ENCODE measurements around the gene HASPIN.
A peak's percentile ranks its signal among the peaks of the same experiment; 100 is the strongest.

HASPIN gene

GRCh38 chr17:3739422-3740124 lies 15.9 kb downstream of the HASPIN start:
- DNase-seq = no peak

- peak in 2 of 5 donors; percentile 26 to 72 for DNase-seq
Observed at GRCh38 chr17:3740611-3741073, 16.9 kb downstream of the HASPIN start.

DNA sequence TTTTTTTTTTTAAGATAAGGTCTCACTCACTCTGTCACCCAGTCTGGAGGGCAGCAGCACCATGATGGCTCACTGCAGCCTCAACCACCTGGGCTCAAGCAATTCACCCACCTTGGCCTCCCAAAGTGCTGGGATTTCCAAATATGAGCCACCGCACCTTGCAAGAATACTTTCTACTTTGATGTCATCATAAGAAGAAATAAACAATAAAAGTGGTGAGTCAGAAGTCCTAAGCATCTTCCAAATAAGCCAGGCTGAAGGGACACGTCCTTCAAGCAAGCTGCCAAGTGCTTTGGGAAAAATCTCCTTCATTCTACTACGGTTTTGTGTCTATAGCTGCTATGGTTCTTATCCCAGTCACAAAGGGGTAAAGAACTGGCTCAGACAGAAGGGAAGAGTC lies 20.3 kb downstream of the HASPIN start:
- DNase-seq = no peak

DNA sequence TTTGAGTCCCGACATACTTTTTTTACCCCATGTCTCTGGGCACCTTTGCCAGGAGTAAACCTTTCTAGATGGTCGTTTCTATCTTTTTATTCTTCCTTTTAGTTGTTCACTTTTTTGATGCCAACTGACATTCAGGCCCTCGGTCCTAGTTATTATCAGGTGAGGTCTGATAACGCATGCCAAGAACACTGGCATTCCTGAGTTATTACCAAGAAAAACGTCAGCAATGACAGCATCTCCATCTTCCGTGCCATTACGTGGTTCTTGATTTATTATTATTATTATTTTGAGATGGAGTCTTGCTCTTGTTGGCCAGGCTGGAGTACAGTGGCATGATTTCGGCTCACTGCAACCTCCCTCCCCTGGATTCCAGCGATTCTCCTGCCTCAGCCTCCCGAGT lies 21.4 kb downstream of the HASPIN start:
- DNase-seq = no peak

DNA sequence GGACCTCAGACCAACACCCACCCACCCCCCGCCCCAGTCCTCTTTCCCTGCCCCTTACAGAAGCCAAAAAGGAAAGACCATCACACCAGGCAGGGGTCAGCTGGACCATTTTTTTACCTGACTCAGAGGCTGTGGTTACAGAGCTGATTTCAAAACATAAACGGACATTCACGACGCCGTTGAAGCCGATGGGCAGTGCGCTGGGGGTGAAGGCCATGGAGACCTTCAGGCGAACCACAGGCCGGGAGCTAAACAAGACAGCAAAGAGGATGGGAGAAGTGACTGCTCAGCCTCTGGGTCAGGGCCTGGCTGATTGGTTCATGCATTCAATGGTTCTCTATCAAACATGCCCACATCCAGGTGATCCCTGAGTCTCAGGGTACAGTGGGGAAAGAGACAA lies 24.1 kb downstream of the HASPIN start:
- no peak for DNase-seq

- no peak for DNase-seq
Observed at GRCh38 chr17:3748576-3748975, 24.9 kb downstream of the HASPIN start.

DNA sequence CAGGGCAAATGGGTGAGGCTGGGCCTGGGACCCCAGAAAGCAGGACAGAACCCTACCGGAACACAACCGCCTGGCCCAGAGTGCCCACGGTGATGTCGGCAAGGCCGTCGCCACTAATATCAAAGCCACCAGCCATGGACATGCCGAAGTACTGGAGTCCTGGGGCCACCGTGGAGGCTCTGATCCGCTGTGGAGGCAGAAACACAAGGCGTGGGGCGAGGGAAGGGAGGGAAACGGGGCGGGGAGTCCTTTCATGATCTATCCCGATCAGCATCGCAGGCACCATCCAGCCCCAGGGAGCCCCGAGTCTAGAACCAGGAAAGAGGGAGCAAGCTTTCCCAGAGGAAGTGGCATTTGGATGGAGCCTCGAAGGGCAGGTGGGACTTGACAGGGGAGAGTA lies 26.6 kb downstream of the HASPIN start:
- no peak for DNase-seq

- peak in 2 of 5 donors; percentile 36 to 71 for DNase-seq
Observed at GRCh38 chr17:3750926-3751325, 27.2 kb downstream of the HASPIN start.

DNA sequence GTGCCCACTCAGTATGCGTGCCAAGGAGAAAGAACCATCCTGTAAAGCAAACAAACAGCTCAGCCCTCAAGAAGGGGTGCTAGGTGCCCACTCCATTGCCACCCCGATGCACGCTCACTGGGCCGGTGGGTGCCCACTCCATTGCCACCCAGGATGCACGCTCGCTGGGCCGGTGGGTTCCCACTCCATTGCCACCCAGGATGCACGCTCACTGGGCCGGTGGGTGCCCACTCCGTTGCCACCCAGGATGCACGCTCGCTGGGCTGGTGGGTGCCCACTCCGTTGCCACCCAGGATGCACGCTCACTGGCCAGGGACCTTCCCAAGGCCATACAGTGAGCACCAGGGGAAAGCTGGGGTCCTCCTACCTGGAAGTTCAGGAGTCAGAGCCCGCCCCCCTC lies 28.1 kb downstream of the HASPIN start:
- no peak for DNase-seq

DNA sequence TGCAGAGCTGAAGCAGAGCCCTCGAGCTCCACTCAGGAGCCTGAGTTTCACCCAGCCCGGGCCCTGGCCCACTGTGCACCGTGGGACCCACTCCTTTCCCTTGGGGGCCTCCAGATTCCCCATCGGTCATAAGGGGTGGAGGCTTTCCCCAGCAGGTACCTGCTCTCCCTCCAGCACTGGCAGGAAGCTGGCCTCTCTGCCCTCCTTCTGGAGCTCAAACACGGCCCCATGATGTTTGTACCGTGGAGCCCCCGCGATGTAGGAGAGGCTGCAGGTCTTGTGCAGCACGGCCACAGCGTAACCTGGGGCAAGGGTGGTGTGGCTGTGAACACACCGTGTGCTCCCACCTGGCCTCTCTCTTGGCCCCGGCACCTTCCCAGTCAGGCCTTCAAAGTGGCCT lies 29.9 kb downstream of the HASPIN start:
- DNase-seq = no peak

DNA sequence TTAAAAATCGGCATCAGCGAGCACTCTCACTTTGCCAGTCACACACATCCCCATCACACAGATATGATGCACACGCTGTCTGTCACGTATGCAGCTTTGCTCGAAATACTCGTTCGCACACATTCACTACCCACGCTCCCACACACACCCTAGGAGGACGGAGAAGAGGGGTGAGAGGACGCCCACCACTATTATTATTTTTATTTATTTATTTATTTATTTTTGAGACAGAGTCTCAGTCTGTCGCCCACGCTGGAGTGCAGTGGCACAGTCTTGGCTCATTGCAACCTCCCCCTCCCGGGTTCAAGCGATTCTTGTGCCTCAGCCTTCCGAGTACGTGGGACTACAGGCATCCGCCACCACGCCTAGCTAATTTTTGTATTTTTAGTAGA lies 30.4 kb downstream of the HASPIN start:
- no peak for DNase-seq

GRCh38 chr17:3754458-3755334 lies 31.0 kb downstream of the HASPIN start:
- peak; percentile 76 to 85 (median 80) for DNase-seq

- no peak for DNase-seq
Observed at GRCh38 chr17:3755335-3756030, 31.8 kb downstream of the HASPIN start.

DNA sequence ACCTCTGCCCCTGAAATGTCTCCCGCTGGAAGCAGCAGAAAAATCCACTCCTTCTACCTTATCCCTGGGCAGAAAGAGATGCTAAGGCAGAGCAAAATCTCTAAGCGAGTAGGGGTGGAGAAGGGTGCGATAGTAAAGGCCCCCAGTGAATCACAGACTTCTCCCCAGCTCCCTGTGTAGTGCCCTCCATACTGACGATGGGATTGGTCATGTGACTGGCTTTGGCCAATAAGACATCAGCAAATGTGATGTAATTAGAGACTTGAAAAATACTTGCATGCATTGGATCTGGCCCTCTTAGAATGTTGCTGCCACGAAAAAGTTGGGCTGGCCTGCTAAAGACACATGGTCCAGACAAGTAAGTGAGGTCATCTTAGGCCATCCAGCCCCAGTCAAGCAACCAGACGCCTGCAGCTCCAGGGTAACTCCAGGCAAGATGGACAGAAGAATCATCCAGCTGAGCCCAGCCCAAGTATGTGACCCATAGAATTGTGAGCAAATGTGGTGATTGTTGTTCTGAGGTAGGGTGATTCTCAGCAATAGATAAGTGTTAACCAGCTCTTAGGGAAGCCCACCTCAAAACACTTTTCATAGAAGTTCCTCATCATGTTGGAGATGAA lies 36.0 kb downstream of the HASPIN start:
- DNase-seq = no peak

GRCh38 chr17:3761036-3761917 lies 37.6 kb downstream of the HASPIN start:
- no peak for DNase-seq

DNA sequence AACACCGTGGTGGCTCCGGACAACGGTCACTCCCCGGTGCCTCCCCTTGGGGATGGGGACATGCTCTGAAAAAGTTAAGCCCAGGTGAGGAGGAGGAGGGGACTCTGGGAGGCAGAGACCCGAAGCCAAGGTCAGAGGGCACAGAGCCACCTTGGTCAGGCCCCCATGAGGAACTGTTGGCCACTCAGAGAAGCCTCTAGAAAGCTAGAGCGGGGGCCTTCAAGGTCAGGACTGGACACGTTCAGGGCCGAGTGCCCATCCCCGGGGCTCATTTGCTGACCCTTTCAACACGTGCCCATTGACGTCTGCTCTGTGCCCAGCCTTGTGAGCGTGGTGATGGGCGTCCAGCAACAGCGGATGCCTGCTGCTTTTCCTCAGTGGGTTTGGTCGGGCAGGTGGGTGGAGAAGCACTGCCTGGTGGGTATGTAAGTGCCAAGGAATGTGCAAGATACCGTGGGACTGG lies 38.2 kb downstream of the HASPIN start:
- DNase-seq = no peak

- DNase-seq = peak in 1 of 5 donors; percentile 95
Observed at GRCh38 chr17:3762922-3763776, 39.4 kb downstream of the HASPIN start.

DNA sequence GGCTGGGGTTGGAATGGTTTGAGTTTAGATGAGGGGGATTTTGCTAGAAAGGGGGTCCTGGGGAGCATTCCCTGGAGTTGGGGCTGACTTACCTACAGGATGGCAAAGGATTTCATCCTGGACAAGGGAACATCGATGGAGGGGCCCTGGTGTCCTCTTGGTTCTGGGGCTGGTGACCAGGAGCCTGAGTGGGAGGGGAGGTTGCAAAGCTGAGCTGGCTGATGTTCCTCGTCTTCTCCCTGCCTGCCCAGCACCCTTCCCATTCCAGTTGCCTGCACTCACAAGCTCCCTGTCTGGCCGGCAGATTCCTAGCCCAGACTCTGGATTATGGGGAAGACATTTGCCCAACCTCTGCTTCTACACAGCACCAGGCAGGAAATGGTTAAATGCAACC lies 40.1 kb downstream of the HASPIN start:
- DNase-seq = peak in 1 of 5 donors; percentile 30

- DNase-seq = no peak
Observed at GRCh38 chr17:3765981-3766380, 42.3 kb downstream of the HASPIN start.

GRCh38 chr17:3766779-3767178 lies 43.1 kb downstream of the HASPIN start:
- peak in 1 of 5 donors; percentile 75 for DNase-seq

GRCh38 chr17:3768341-3768740 lies 44.6 kb downstream of the HASPIN start:
- DNase-seq = no peak

All from T-helper 1 cell (primary cell).